GM12872 (cell line): ENCODE measurements around the gene SCRN1.

Experiments used
- TF ChIP-seq, protein P1 (sequence below): IDR thresholded peaks from 3 replicates; pipeline ENCODE4 v1.5.1; 2011; ENCODE audit warnings: low read depth, mild to moderate bottlenecking, low read length, moderate library complexity; ENCODE audit not compliant: insufficient read depth

Gene SCRN1

DNA sequence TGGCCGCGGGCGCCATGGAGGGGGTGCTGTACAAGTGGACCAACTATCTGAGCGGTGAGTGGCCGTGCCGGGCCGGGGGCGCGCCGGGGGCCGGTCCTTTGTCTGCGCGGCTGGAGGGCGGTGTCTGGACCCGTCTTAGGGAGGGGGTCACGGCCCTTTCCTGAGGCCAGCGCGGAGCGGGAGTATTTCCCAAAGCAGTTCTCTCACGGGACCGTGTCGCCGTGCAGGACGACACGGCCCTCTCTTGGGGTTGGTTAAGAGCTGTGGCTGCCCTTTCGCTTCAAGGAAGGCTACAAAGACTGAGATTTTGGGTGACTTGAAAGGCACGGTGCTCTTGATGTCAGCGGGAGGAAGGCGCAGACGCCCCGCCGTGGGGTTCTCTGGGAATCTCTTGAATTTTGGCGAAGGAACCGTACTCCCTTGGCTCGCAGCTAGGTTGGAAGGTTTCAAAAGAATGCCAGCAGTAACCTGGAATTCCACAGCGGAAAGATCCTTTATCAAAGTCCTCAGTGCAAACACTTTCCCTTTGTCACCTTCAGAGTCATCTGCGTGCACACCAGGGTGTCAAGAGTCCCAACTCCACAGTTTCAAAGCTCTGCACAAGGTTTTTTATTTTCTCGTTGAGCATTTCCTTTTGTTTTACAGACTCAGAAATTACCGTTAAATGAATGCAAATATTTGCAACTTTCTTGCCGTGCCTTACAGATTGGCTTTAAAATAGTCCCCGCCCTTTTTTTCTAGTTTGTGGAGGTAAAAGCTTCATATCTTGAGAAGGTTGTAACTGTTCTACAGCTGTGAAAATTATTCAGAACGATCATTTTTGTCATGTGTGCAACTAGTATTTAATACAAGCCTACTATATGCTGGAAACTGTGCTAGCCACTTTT is 39.4 kb upstream of the SCRN1 start:
- TF ChIP-seq, protein P1, sequence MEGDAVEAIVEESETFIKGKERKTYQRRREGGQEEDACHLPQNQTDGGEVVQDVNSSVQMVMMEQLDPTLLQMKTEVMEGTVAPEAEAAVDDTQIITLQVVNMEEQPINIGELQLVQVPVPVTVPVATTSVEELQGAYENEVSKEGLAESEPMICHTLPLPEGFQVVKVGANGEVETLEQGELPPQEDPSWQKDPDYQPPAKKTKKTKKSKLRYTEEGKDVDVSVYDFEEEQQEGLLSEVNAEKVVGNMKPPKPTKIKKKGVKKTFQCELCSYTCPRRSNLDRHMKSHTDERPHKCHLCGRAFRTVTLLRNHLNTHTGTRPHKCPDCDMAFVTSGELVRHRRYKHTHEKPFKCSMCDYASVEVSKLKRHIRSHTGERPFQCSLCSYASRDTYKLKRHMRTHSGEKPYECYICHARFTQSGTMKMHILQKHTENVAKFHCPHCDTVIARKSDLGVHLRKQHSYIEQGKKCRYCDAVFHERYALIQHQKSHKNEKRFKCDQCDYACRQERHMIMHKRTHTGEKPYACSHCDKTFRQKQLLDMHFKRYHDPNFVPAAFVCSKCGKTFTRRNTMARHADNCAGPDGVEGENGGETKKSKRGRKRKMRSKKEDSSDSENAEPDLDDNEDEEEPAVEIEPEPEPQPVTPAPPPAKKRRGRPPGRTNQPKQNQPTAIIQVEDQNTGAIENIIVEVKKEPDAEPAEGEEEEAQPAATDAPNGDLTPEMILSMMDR, result no peak

DNA sequence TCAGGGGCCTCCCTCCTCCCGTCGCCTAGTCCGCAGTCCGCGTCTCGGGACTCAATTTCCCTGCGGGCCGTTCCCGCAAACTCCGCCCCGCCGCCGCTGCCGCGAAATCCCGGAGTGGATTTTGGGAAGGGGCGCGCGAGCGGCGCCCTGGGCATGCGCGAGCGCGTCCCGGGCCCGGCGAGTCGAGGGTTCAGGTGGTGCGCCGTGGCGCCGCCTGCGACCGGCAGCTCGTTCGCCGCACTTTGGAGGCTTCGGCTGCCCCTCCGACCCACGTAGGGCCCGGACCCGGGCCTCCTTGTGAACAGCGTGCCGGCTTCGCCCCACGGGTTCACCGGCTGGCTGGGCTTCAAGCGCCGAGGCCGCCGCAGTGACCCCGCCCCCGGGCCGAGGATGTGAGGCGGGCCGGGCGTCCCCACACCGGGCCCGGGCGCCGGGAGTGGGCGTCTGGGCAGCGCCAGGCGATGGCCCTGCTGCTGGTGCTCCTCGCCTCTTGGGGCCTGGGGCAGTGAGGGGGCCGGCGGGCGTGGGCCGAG is 38.7 kb upstream of the SCRN1 start, which contains the start of gene PLEKHA8:
TSS of gene PLEKHA8 (plus strand) at position 197 of the 533 bp plus-strand sequence. CDS start 351 bp downstream, outside the sequence.
- TF ChIP-seq, protein P1, result no peak

DNA sequence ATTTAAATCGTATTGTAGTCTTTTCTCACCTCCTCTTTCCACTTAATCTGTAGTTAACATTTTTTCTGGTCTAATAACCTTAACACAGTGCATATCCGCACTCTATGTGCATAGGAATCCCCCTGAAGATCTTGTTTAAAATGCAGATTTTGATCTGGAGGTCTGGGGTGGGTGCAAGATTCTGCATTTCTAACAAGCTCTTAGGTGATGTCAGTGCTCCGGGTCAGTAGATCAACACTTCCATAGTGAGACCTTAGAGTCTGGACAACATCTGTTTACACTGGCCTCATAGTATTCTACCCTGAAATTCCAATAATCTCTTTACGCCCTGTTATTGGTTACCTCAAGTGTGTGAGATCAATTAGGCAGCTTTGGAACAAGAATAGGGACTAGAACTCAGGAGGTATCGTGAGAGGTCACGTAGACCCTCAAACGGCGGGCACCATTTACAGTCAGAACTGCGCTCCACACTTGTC is 38.2 kb upstream of the SCRN1 start:
- TF ChIP-seq, protein P1, result no peak

DNA sequence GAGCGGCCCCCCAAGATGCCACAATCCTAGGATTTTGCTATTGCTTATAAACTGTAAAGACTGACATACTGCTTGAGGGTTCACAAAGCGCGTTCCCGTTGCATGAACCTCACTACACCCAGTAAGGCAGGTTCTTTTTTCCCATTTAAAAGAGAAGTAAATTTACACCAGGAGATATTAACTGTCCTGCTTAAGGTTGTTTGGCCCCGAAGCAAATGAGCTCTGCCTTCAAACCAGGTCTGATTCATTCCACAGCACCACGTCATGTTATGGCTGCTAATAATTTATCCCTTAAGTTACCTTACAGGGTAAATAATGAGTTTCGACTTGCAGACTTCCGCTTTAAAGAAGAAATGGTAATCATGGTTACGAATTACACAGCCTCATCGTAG is 37.5 kb upstream of the SCRN1 start:
- TF ChIP-seq, protein P1, result no peak

DNA sequence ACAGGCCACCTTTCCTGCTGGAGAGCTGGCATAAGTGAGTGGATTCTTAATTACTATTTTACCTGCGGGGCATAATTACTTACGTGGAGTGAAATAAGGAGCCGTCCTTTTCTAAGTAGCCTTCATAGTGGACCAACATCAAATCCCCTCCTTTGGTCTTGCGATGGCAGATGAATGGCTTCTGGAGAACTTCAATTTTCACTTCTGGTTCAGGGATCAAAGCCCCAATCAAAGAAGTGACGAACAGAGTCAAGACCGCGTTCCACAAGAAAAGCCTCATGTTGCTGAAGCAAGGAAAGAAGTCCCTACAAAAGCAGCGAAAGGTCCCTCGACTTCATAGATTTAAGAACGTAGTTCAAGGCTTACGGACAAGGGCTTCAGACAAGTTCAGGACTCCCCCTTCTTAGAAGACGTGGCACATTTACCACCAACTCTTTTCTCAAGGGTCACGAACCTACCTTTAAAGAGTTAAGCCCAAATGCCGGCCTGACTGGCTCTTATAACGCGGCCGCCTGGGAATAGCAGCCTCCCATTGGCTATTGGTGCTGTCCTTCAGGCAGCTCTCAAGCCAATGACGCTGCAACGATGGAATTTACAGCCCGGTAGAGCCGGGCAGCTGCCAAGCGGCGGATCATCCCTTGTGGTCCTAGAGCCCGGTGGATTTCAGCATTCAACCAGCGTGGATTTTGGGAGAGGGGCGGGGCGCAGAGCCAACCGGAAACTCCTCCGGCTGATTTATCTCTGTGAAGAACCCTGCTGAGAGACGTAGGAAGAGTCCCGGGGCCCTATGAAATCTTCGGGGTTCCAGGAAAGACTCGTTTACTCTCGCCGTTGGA is 36.8 kb upstream of the SCRN1 start, which contains the start of gene FKBP14:
TSS of gene FKBP14 (minus strand) at position 474 of the 836 bp plus-strand sequence. CDS start at position 280, 194 bp downstream.
- TF ChIP-seq, protein P1, result no peak

DNA sequence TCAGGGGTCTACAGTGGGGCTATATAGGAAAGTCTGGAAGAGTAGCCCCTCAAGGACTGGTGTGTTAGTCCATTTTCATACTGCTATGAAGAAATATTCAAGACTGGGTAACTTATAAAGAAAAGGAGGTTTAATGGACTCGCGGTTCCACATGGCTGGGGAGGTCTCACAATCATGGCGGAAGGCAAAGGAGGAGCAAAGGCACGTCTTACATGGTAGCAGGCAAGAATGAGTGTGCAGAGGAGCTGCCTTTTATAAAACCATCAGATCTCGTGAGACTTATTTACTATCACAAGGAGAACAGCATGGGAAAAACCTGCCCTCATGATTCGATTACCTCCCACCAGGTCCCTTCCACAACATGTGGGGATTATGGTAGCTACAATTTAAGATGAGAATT is 33.9 kb upstream of the SCRN1 start:
- TF ChIP-seq, protein P1, result no peak

DNA sequence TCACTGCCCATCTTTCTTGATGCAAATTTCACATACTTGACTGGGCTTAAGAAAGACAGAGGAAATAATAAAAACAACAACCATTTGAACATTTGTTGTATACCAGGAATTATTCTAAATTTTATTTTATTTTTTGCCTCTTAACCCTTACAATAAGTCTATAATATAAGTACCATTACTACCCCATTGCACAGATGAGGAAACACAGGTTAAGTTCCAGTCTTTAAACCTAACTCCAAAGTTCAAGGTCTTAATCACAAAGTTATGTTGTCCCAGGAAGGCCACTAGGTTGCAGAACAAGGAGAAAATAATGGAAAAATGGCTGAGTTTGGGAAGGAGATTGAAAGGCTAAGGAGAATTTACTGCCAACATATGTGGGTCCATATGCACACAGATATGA is 33.4 kb upstream of the SCRN1 start:
- TF ChIP-seq, protein P1, result no peak
